ENCODE results near the gene ZNF384.

DNA sequence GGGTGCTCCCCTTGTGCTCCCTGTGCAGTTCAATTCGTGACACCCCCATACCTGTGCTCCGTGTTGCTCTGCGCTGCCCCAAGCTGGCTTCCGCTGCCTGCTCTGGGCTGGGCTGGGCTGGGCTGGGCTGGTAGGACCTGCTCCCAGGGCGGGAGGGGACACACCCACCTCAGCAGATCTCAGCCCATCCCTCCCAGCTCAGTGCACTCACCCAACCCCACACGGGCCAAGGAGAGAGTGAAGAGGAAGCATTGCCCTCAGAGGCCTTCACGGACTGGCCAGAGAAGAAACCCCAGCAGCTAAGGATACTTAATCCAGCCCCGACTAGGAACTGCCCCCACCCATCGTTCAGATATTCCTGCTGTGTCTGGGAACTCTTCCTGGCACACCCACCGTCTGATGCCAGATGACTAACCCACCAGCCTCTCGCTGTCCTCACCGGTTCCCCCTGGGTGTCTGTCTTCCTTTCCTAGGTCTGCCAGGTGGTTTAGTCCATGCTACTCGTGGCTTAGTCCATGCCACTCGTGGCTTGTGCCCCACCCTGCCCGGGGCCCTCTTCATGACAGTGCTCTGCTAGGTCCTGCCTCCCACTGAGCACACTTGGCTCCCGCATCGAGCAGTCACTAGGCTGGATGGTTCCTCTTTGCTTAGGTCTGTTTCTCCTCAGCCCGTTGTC is 53.2 kb downstream of the ZNF384 start, which contains the start of gene LPAR5:
- TF ChIP-seq POLR2A (IDR thresholded peaks at IDR 0.05; ENCODE audit: control extremely low read depth in 1 of 2, low read depth in 2 of 2, low read length in 2 of 2): no peak
- TF ChIP-seq FOSL1 (IDR thresholded peaks at IDR 0.05; ENCODE audit: insufficient read depth, low read depth, low read length): no peak
- no peak for TF ChIP-seq JUND (IDR thresholded peaks at IDR 0.05; ENCODE audit: low read length)
- TF ChIP-seq, protein P1, sequence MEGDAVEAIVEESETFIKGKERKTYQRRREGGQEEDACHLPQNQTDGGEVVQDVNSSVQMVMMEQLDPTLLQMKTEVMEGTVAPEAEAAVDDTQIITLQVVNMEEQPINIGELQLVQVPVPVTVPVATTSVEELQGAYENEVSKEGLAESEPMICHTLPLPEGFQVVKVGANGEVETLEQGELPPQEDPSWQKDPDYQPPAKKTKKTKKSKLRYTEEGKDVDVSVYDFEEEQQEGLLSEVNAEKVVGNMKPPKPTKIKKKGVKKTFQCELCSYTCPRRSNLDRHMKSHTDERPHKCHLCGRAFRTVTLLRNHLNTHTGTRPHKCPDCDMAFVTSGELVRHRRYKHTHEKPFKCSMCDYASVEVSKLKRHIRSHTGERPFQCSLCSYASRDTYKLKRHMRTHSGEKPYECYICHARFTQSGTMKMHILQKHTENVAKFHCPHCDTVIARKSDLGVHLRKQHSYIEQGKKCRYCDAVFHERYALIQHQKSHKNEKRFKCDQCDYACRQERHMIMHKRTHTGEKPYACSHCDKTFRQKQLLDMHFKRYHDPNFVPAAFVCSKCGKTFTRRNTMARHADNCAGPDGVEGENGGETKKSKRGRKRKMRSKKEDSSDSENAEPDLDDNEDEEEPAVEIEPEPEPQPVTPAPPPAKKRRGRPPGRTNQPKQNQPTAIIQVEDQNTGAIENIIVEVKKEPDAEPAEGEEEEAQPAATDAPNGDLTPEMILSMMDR (IDR thresholded peaks at IDR 0.05; ENCODE audit: control extremely low read depth in 1 of 3, insufficient read depth in 1 of 3, low read depth in 1 of 3, low read length in 3 of 3): no peak
- TF ChIP-seq HDAC6 (IDR thresholded peaks at IDR 0.05; ENCODE audit: low read depth, low read length): no peak
- TF ChIP-seq EZH2 (IDR thresholded peaks at IDR 0.05; ENCODE audit: low read depth, low read length, severe bottlenecking): no peak
- TF ChIP-seq GABPA (IDR thresholded peaks at IDR 0.05; ENCODE audit: borderline replicate concordance, insufficient read depth, low read length): no peak
- no peak for TF ChIP-seq TAF1 (IDR thresholded peaks at IDR 0.05; ENCODE audit: low read depth, low read length)
- TF ChIP-seq, protein P2, sequence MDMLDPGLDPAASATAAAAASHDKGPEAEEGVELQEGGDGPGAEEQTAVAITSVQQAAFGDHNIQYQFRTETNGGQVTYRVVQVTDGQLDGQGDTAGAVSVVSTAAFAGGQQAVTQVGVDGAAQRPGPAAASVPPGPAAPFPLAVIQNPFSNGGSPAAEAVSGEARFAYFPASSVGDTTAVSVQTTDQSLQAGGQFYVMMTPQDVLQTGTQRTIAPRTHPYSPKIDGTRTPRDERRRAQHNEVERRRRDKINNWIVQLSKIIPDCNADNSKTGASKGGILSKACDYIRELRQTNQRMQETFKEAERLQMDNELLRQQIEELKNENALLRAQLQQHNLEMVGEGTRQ (IDR thresholded peaks at IDR 0.05; ENCODE audit: low read length): no peak
- TF ChIP-seq POLR2AphosphoS5 (IDR thresholded peaks at IDR 0.05; ENCODE audit: low read depth, low read length): no peak
- no peak for TF ChIP-seq CBX8 (IDR thresholded peaks at IDR 0.05; ENCODE audit: borderline replicate concordance, low read depth, low read length)
- no peak for TF ChIP-seq ASH2L (IDR thresholded peaks at IDR 0.05; ENCODE audit: low read length)
- no peak for TF ChIP-seq BRCA1 (IDR thresholded peaks at IDR 0.05; ENCODE audit: low read depth, low read length)
- TF ChIP-seq, protein P3, sequence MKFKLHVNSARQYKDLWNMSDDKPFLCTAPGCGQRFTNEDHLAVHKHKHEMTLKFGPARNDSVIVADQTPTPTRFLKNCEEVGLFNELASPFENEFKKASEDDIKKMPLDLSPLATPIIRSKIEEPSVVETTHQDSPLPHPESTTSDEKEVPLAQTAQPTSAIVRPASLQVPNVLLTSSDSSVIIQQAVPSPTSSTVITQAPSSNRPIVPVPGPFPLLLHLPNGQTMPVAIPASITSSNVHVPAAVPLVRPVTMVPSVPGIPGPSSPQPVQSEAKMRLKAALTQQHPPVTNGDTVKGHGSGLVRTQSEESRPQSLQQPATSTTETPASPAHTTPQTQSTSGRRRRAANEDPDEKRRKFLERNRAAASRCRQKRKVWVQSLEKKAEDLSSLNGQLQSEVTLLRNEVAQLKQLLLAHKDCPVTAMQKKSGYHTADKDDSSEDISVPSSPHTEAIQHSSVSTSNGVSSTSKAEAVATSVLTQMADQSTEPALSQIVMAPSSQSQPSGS (IDR thresholded peaks at IDR 0.05; ENCODE audit: low read length): no peak

Measured in H1 (cell line).